HG03460 (cell line): ENCODE results near the gene CEACAM8.
"Not testable (repeated sequence)": the region's sequence is repeated elsewhere in the genome, so short reads cannot be mapped to it uniquely, and the experiment has no call there.

Experiments used
- ATAC-seq: cut with Tn5 transposase; IDR thresholded peaks from one replicate; pipeline ENCODE4 v1.9.1; 2021; ENCODE audit not compliant: unreplicated experiment

CEACAM8 gene

GRCh38 chr19:42594617-42595489, at the start of gene CEACAM8:
CEACAM8 (minus strand) TSS chr19:42594924; CDS start chr19:42594828, 96 bp downstream.
- ATAC-seq: no peak

- not testable (repeated sequence) for ATAC-seq
Observed at GRCh38 chr19:42639324-42640092, 44.8 kb upstream of the CEACAM8 start.

- ATAC-seq: no peak
Observed at GRCh38 chr19:42635233-42635539, 40.5 kb upstream of the CEACAM8 start.

- ATAC-seq: no peak
Observed at GRCh38 chr19:42634409-42635232, 39.9 kb upstream of the CEACAM8 start.

GRCh38 chr19:42629191-42629590, 34.5 kb upstream of the CEACAM8 start:
- ATAC-seq: no peak

- ATAC-seq: no peak
Observed at GRCh38 chr19:42628411-42629140, 33.9 kb upstream of the CEACAM8 start.

- no peak for ATAC-seq
Observed at GRCh38 chr19:42627916-42628315, 33.2 kb upstream of the CEACAM8 start.

- no peak for ATAC-seq
Observed at GRCh38 chr19:42626181-42626580, 31.5 kb upstream of the CEACAM8 start.

- ATAC-seq: no peak
Observed at GRCh38 chr19:42619271-42619670, 24.5 kb upstream of the CEACAM8 start.

- no peak for ATAC-seq
Observed at GRCh38 chr19:42613666-42614065, 18.9 kb upstream of the CEACAM8 start.

GRCh38 chr19:42610401-42610915, 15.7 kb upstream of the CEACAM8 start:
- ATAC-seq: not testable (repeated sequence)

GRCh38 chr19:42606660-42607351, 12.1 kb upstream of the CEACAM8 start:
- no peak for ATAC-seq

GRCh38 chr19:42601811-42602443, 7.2 kb upstream of the CEACAM8 start:
- ATAC-seq: no peak

- ATAC-seq: no peak
Observed at GRCh38 chr19:42596391-42597072, 1.8 kb upstream of the CEACAM8 start.

- ATAC-seq: no peak
Observed at GRCh38 chr19:42595550-42596172, 937 bp upstream of the CEACAM8 start.

GRCh38 chr19:42589792-42590191, 4.9 kb downstream of the CEACAM8 start:
- ATAC-seq: no peak

GRCh38 chr19:42584466-42584865, 10.3 kb downstream of the CEACAM8 start:
- no peak for ATAC-seq

GRCh38 chr19:42577016-42577415, 17.7 kb downstream of the CEACAM8 start:
- no peak for ATAC-seq
